H1 (cell line): Measurements from ENCODE around the gene FAM234A.

ENCODE experiments used
- ATF3 ChIP-seq: IDR thresholded peaks from 2 replicates; pipeline ENCODE4 v1.6.1; 2011; ENCODE audit warnings: low read depth, mild to moderate bottlenecking, low read length; ENCODE audit not compliant: insufficient read depth
- CTCF ChIP-seq, 3 experiments: IDR thresholded peaks; 1 replicate in 2 of 3; 2 replicates in 1 of 3; pipeline versions ENCODE4 v1.5.1 to v1.6.1; 2011; ENCODE audit warnings: low read length in 3 of 3, mild to moderate bottlenecking in 3 of 3, inconsistent platforms in 2 of 3, low read depth in 1 of 3, moderate library complexity in 1 of 3; ENCODE audit not compliant: insufficient read depth in 1 of 3; ENCODE audit errors: control extremely low read depth in 1 of 3
- EP300 ChIP-seq, 2 experiments: IDR thresholded peaks; 1 replicate in 1 of 2; 2 replicates in 1 of 2; pipeline ENCODE4 v1.6.1; 2011 to 2012; ENCODE audit warnings: low read depth in 2 of 2, low read length in 2 of 2, mild to moderate bottlenecking in 2 of 2, borderline replicate concordance in 1 of 2, inconsistent platforms in 1 of 2, moderate library complexity in 1 of 2
- JUND ChIP-seq: IDR thresholded peaks from 2 replicates; pipeline ENCODE4 v1.6.1; 2011; ENCODE audit warnings: mild to moderate bottlenecking, improper control_type of control experiment, low read length
- NRF1 ChIP-seq: IDR thresholded peaks from 2 replicates; pipeline ENCODE4 v1.6.1; 2011; ENCODE audit warnings: mild to moderate bottlenecking, low read depth, low read length, improper control_type of control experiment
- POLR2A ChIP-seq, 2 experiments: IDR thresholded peaks; 1 replicate in 1 of 2; 2 replicates in 1 of 2; pipeline ENCODE4 v1.6.1; 2011; ENCODE audit warnings: low read depth in 2 of 2, low read length in 2 of 2, mild to moderate bottlenecking in 2 of 2; ENCODE audit errors: control extremely low read depth in 1 of 2
- RAD21 ChIP-seq, 2 experiments: IDR thresholded peaks in 1 of 2; conservative IDR thresholded peaks in 1 of 2; 2 replicates each; pipeline ENCODE4 v1.6.1; 2011; ENCODE audit warnings: low read depth in 2 of 2, low read length in 2 of 2, improper control_type of control experiment in 1 of 2, inconsistent platforms in 1 of 2, mild to moderate bottlenecking in 1 of 2, moderate library complexity in 1 of 2
- SUZ12 ChIP-seq: fragments of 200-600 bp; sonication (generic); IDR thresholded peaks from 2 replicates; pipeline ENCODE4 v1.6.1; 2012; ENCODE audit warnings: mild to moderate bottlenecking, inconsistent platforms, low read length, moderate library complexity, mixed read lengths
- USF2 ChIP-seq: IDR thresholded peaks from 2 replicates; pipeline ENCODE4 v1.6.1; 2011; ENCODE audit warnings: low read length, improper control_type of control experiment

- TF ChIP-seq JUND: no peak
- TF ChIP-seq SUZ12: peak; percentile 13; the same call in 1 of the 2 replicates
- TF ChIP-seq NRF1: no peak
- no peak for TF ChIP-seq EP300 (IDR thresholded peaks at IDR 0.05; ENCODE audit: borderline replicate concordance in 1 of 2, low read depth in 2 of 2, low read length in 2 of 2)
- TF ChIP-seq POLR2A (IDR thresholded peaks at IDR 0.05; ENCODE audit: control extremely low read depth in 1 of 2, low read depth in 2 of 2, low read length in 2 of 2): no peak
- TF ChIP-seq CTCF (IDR thresholded peaks at IDR 0.05; ENCODE audit: control extremely low read depth in 1 of 3, insufficient read depth in 1 of 3, low read depth in 1 of 3, low read length in 3 of 3): no peak
- TF ChIP-seq RAD21 (IDR thresholded peaks at IDR 0.05 in 1 of 2, conservative IDR thresholded peaks at IDR 0.05 in 1 of 2; ENCODE audit: low read depth in 2 of 2, low read length in 2 of 2): no peak
- TF ChIP-seq USF2: no peak
- TF ChIP-seq ATF3: no peak
Measured at GRCh38 chr16:280991-281659, 46.5 kb downstream of the FAM234A start.
